ENCODE data around the gene ZNF680. TPM values are rescaled to one million over a fixed set of nuclear protein-coding genes. Genes with fewer than 3 reads are reported as not detected.
A peak's percentile ranks its signal among the peaks of the same experiment; 100 is the strongest.

Gene ZNF680
- total RNA-seq, 1 donor, result 13.8 TPM

GRCh38 chr7:64504581-64505120 lies 58.2 kb downstream of the ZNF680 start:
- no peak overlapping the region for H3K4me3 ChIP-seq (ENCODE audit: low read depth, low read length)
- no peak for DNase-seq (ENCODE audit: low read depth)
- TF ChIP-seq CTCF (IDR thresholded peaks at IDR 0.05; ENCODE audit: insufficient read depth, low read depth, low read length), result no peak

- no peak overlapping the region for H3K4me3 ChIP-seq (ENCODE audit: low read depth, low read length)
- TF ChIP-seq CTCF (IDR thresholded peaks at IDR 0.05; ENCODE audit: insufficient read depth, low read depth, low read length), result no peak
- no peak for DNase-seq (ENCODE audit: low read depth)
Measured at GRCh38 chr7:64498270-64498669, 64.6 kb downstream of the ZNF680 start.

GRCh38 chr7:64494912-64495461 lies 67.9 kb downstream of the ZNF680 start:
- TF ChIP-seq CTCF (IDR thresholded peaks at IDR 0.05; ENCODE audit: insufficient read depth, low read depth, low read length), result no peak
- peak overlapping the region; percentile 40 for H3K4me3 ChIP-seq (ENCODE audit: low read depth, low read length)
- DNase-seq (ENCODE audit: low read depth), result no peak

DNA sequence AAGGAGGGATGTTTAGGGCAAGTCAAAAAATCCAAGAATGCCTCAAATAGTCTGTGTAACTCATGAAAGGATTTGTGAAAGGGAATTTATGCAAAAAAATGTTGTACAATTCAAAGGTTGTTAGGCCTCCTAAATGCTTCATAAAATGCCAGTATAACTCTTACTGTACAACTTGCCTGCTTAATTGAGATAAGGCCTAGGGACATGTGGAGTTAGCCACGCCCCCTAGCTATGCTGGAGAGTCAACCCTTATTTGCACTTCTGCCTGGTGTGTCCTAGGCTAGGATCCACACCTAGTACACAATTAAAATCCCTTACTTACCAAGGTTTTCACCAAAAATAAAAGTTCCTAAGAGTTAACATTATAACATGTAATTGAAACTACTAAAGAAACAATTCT lies 77.2 kb downstream of the ZNF680 start:
- no peak for TF ChIP-seq CTCF (IDR thresholded peaks at IDR 0.05; ENCODE audit: insufficient read depth, low read depth, low read length)
- DNase-seq (ENCODE audit: low read depth), result no peak
- no peak overlapping the region for H3K4me3 ChIP-seq (ENCODE audit: low read depth, low read length)

Other genes starting within 250 kb of the ZNF680 start
- gene ZNF736, start 249.1 kb downstream of the ZNF680 start, total RNA-seq, result 7.4 and 8.6 TPM in 2 replicates
- gene ZNF107, start 103.1 kb upstream of the ZNF680 start, total RNA-seq, result 2.3 and 3.9 TPM in 2 replicates
- gene ZNF138, start 231.4 kb upstream of the ZNF680 start, total RNA-seq, result 3.2 and 3.9 TPM in 2 replicates